Measurements from ENCODE around the gene RPS19. TPM values are rescaled to one million over a fixed set of nuclear protein-coding genes. Genes with fewer than 3 reads are reported as not detected.
A peak's percentile ranks its signal among the peaks of the same experiment; 100 is the strongest.

The RPS19 gene
- total RNA-seq, 1 donor from 2014 or later: 717 TPM

DNA sequence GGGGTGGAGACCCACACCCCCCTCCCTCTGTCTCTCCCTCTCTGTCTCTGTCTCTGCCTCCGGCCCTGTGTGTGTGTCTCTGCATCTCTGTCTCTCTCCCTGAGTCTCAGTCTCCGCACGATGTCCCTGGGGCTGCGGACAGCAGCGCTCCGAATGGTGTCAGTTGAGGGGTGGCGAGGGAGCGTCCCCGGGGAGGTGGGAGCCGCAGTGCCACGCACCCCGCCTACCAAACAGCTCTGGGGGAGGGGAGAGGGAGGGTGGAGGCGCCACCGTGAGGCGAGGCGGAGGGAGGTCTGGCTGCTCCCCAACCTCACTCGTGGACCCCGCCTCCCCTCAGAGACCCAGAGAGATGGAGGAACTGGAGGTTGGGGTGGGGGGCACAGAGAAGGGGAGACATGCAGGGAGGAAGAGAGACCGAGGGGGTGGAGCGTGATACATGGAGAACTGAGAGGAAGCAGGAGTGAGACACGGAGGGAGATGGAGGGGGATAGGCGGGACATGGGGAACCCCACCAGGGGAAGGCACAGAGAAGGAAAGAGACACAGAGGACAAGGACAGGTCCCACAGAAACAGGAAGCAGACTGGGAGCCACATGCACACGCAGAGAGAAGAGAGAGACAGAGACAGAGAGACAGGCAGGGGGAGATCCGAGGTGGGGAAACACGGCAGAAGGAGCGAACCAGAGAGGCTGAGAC, 61.0 kb downstream of the RPS19 start:
- ATAC-seq: no peak
- intact Hi-C loops (cut with DNase I): no loop called here
- peak; percentile 57 for DNase-seq (ENCODE audit: missing footprints)

DNA sequence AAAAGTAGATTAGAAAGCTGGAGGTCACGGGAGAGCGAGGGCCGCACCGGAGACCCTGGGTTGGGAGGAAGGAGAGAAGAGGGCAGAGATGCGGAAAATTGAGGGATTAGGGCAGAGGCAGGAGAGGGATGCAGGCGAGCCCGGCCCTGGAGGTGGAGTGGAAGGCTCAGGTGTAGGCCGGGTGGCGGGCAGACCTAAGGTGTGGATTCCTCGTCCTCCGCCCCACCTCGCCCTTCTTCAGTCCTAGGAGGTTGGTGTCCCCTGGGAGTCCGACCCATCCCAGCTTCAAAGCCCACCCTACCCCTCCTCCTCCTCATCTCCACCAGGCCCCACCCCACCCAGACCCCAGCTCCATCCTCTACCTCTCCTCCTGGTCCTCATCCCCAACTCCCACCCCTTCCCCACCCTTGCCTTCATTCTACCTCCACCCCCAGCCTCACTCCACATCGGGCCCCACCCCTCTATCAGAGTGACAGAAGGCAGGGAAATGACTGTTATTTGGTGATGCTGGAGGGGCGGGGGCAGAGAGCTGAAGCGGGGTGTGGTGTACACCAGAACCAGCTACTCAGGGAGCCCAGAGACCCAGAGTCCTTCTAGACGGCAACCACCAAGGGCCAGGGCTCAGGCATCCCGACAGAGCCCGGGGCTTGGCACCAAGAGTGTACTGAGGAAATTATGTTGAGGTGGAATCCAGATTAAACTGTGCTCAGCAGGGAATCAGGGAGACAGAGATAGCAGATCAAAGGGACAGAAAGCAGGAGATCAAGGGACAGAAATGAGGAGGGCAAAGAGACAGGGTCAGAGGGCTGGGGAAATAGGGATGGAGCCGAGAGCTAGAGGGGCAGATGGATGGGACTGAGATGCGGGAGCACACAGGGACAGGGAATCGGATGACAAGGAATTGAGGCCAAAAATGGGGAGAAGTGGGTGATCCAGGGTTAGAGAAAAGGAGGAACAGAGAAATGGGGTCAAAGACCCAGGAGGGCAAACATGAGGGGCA, 61.8 kb downstream of the RPS19 start:
- ATAC-seq: no peak
- intact Hi-C loops (cut with DNase I): no loop called here
- DNase-seq (ENCODE audit: missing footprints): peak; percentile 44

Small RNA genes within 50 kb of the gene (microRNA-seq; reads per million reads assigned to microRNA genes)
- gene MIR6797: not detected

Other genes starting within 250 kb of the RPS19 start
- gene CEACAM4, start 233.2 kb upstream of the RPS19 start, total RNA-seq: 0.32 TPM
- gene CEACAM7, start 172.0 kb upstream of the RPS19 start, total RNA-seq: not detected
- gene CEACAM5, start 151.6 kb upstream of the RPS19 start, total RNA-seq: not detected
- not detected for gene CEACAM6, start 104.7 kb upstream of the RPS19 start, total RNA-seq
- 0.32 TPM for gene CEACAM3, start 63.7 kb upstream of the RPS19 start, total RNA-seq
- not detected for gene LYPD4, start 15.6 kb upstream of the RPS19 start, total RNA-seq
- gene DMRTC2, start 15.2 kb upstream of the RPS19 start, total RNA-seq: not detected
- gene CD79A, start 17.0 kb downstream of the RPS19 start, total RNA-seq: 0.19 TPM
- gene ARHGEF1, start 22.9 kb downstream of the RPS19 start, total RNA-seq: 31.6 TPM
- gene ERFL, start 68.2 kb downstream of the RPS19 start, total RNA-seq: not detected
- gene RABAC1, start 99.1 kb downstream of the RPS19 start, total RNA-seq: 68.4 TPM
- gene ATP1A3, start 134.0 kb downstream of the RPS19 start, total RNA-seq: 342 TPM
- gene GRIK5, start 210.0 kb downstream of the RPS19 start, total RNA-seq: 5.1 TPM
- gene ZNF574, start 215.9 kb downstream of the RPS19 start, total RNA-seq: 9.1 TPM